EH (cell line): ENCODE measurements around the gene CMA1.
A peak's percentile ranks its signal among the peaks of the same experiment; 100 is the strongest.
"Not testable (repeated sequence)": the region's sequence is repeated elsewhere in the genome, so short reads cannot be mapped to it uniquely, and the experiment has no call there.

ENCODE experiments used
- DNase-seq: peaks from one replicate; pipeline ENCODE4 v3.0.0-alpha.2; 2015; ENCODE audit warnings: low read depth

Gene CMA1

GRCh38 chr14:24508155-24508840 lies at the start of gene CMA1:
Gene CMA1, minus strand, starts transcription at chr14:24508265. Its CDS starts 30 bp downstream, at chr14:24508235.
- DNase-seq, result no peak

- peak; percentile 17 for DNase-seq
Observed at GRCh38 chr14:24556756-24557155, 48.7 kb upstream of the CMA1 start.

- not testable (repeated sequence) for DNase-seq
Observed at GRCh38 chr14:24549064-24549463, 41.0 kb upstream of the CMA1 start.

- DNase-seq, result peak; percentile 6
Observed at GRCh38 chr14:24542346-24542936, 34.4 kb upstream of the CMA1 start.

GRCh38 chr14:24535737-24536136 lies 27.7 kb upstream of the CMA1 start:
- no peak for DNase-seq

GRCh38 chr14:24534286-24534685 lies 26.2 kb upstream of the CMA1 start:
- no peak for DNase-seq

- DNase-seq, result not testable (repeated sequence)
Observed at GRCh38 chr14:24525877-24526620, 18.0 kb upstream of the CMA1 start.

- DNase-seq, result no peak
Observed at GRCh38 chr14:24518851-24519250, 10.8 kb upstream of the CMA1 start.

- DNase-seq, result no peak
Observed at GRCh38 chr14:24514209-24514608, 6.1 kb upstream of the CMA1 start.

GRCh38 chr14:24513009-24513408 lies 4.9 kb upstream of the CMA1 start:
- DNase-seq, result peak; percentile 3

- DNase-seq, result no peak
Observed at GRCh38 chr14:24506443-24506842, 1.6 kb downstream of the CMA1 start.

- no peak for DNase-seq
Observed at GRCh38 chr14:24504425-24504950, 3.6 kb downstream of the CMA1 start.

GRCh38 chr14:24491586-24492408 lies 16.3 kb downstream of the CMA1 start:
- not testable (repeated sequence) for DNase-seq

- peak; percentile 42 for DNase-seq
Observed at GRCh38 chr14:24483604-24484252, 24.3 kb downstream of the CMA1 start.

GRCh38 chr14:24482699-24483303 lies 25.3 kb downstream of the CMA1 start:
- peak; percentile 31 for DNase-seq

- DNase-seq, result peak; percentile 38
Observed at GRCh38 chr14:24481622-24482324, 26.3 kb downstream of the CMA1 start.

- not testable (repeated sequence) for DNase-seq
Observed at GRCh38 chr14:24479999-24480398, 28.1 kb downstream of the CMA1 start.

- no peak for DNase-seq
Observed at GRCh38 chr14:24475261-24475660, 32.8 kb downstream of the CMA1 start.

- DNase-seq, result no peak
Observed at GRCh38 chr14:24473211-24473610, 34.9 kb downstream of the CMA1 start.

- not testable (repeated sequence) for DNase-seq
Observed at GRCh38 chr14:24470450-24470849, 37.6 kb downstream of the CMA1 start.
